GM12892 (cell line): Measurements from ENCODE around the gene BICC1.

Source experiments
- POLR2A ChIP-seq: IDR thresholded peaks from 2 replicates; pipeline ENCODE4 v1.6.1; 2011; ENCODE audit warnings: low read depth, low read length, control low read depth
- POLR2AphosphoS5 ChIP-seq: IDR thresholded peaks from 2 replicates; pipeline ENCODE4 v1.6.1; 2011; ENCODE audit warnings: low read depth, low read length, control low read depth
- TAF1 ChIP-seq: IDR thresholded peaks from 2 replicates; pipeline ENCODE4 v1.6.1; 2011; ENCODE audit warnings: low read depth, mild to moderate bottlenecking, control low read depth, low read length, borderline replicate concordance

DNA sequence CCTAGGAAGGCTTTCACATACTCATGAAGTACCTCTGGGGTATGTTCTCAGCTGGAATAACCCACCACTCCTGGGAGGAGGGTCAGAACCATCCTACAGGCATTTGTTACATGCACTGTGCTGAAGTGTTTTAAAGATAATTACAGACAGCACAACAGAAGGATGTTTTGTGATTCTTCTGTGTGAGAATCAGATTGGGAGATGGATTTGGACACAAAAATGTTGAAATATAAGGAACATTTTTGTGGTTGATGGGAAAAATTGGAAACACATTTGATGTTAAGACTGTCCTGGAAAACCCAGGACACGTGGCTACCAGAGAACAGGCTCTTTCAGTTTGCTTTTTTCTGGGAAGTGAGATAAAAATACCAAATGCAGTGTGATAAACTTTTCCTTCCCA, 61.4 kb downstream of the BICC1 start:
- no peak for TF ChIP-seq POLR2A
- no peak for TF ChIP-seq TAF1
- no peak for TF ChIP-seq POLR2AphosphoS5
